ENCODE data around the gene GRAMD1A. TPM values are rescaled to one million over a fixed set of nuclear protein-coding genes. Genes with fewer than 3 reads are reported as not detected.

GRAMD1A gene
- total RNA-seq, 1 experiment from 2014 or later: 75.4 TPM

DNA sequence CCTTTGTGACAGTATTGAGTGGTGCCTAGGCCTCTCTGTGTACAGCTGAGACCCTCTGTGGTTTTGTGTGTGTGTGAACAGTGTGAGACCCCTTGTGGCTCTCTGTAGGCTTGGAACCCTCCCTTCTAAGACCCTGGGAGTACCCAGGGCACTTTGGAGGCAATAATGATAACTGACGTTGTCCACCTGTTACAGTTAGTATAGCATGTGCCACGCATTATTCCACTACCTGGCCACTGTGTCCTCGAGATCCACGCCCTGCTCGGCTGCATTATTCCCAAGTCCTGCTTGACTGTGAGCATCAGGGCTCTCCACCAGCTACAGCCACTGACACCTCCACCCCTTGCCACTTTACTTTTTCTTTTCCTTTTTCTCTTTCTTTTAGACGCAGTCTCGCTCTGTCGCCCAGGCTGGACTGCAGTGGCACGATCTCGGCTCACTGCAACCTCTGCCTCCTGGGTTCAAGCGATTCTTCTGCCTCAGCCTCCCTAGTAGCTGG, 2.0 kb downstream of the GRAMD1A start:
- H4K20me1 ChIP-seq (ENCODE audit: insufficient read depth): no peaks in the 10 kb centered on the region

DNA sequence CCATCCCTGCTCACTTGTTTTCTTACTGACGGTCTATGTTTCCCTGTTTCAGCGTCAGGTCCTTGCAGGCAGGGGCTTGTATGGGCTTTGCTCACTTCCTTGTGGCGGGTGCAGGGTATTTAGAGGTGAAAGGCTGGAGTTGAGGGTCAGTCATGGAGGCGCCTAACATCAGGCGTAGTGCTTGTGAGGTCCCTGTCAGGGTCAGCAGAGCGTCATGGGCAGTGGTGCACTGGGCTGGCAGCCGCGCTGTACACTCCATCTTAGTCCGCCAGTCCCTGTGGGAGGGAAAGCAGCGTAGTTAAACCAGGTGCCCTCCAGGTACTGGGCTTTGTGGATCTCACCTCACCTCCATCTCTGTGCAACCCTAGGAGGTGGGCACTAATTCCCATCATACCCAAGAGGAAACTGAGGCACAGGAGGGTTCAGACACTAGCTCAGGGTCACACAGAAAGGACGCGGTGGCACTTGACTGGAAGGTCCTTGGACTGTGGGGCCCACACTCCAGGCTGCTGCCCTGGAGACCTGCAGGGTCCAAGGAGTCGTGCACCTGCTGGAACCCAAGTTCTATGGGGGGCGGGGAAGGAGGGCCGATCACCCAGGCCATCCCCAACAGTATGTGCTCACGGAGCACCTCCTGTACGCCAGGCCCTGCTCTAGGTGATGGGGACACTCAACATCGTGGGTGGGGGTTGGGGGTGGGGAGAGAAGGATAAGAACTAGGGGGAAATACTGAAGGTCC, 4.6 kb downstream of the GRAMD1A start:
- Histone ChIP-seq H3K79me2 (ENCODE audit: insufficient read depth, low read length) (peaks cover 49% of the 10 kb centered on the region), H4K20me1 (ENCODE audit: insufficient read depth) (no peaks in the 10 kb centered on the region), H3K4me1 (ENCODE audit: control insufficient read depth in 1 of 2, insufficient read depth in 2 of 2, low read length in 2 of 2) (peaks cover 5 to 14% of the 10 kb centered on the region in 2 experiments; a peak in 2 of 4 replicates), H3K27ac (ENCODE audit: low read depth, low read length) (no peak overlapping the region), H3K4me3 (replicated peaks in 1 of 2; ENCODE audit: low read depth in 1 of 2, low read length in 2 of 2) (no peak overlapping the region), H3K9me2 (ENCODE audit: insufficient read depth) (no peaks in the 10 kb centered on the region), H3K27me3 (ENCODE audit: insufficient read depth, low read length) (no peaks in the 10 kb centered on the region), H3K36me3 (ENCODE audit: control insufficient read depth in 1 of 2, insufficient read depth in 2 of 2, low read length in 2 of 2) (peaks cover 5 to 12% of the 10 kb centered on the region in 2 experiments; a peak in 3 of 4 replicates), H3K9ac (ENCODE audit: low read length) (no peak overlapping the region), H2AFZ (ENCODE audit: low read depth, low read length, poor library complexity, severe bottlenecking) (no peak overlapping the region), H3K4me2 (ENCODE audit: low read length) (no peak overlapping the region), H3K9me3 (ENCODE audit: control insufficient read depth in 1 of 2, insufficient read depth in 1 of 2, low read depth in 1 of 2, low read length in 2 of 2) (no peaks in the 10 kb centered on the region)
- ATAC-seq (no peak), DNase-seq (ENCODE audit: low read depth, low spot score) (no peak)
- BruUV-seq (replicated peaks): no TSS peak
- CTCF ChIA-PET: no interaction called here
- RAD21 ChIA-PET (ENCODE audit: low non-redundant PET in 1 of 2, low total read pairs in 2 of 2, uncharacterized antibody in 2 of 2, unreplicated experiment in 2 of 2): no interaction called here
- POLR2A ChIA-PET: no interaction called here
- intact Hi-C loops (cut with micrococcal nuclease): no loop called here
- TF ChIP-seq EZH2phosphoT487 (IDR thresholded peaks at IDR 0.05; ENCODE audit: borderline replicate concordance) (no peak), POLR2AphosphoS5 (IDR thresholded peaks at IDR 0.05; ENCODE audit: low read depth, low read length) (no peak), SRF (IDR thresholded peaks at IDR 0.05; ENCODE audit: low read depth) (no peak)
- TF ChIP-seq, protein P1, sequence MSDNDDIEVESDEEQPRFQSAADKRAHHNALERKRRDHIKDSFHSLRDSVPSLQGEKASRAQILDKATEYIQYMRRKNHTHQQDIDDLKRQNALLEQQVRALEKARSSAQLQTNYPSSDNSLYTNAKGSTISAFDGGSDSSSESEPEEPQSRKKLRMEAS (IDR thresholded peaks at IDR 0.05): no peak

More for the DNA sequence above, 2.0 kb downstream of the GRAMD1A start:
- Histone ChIP-seq H3K79me2 (ENCODE audit: insufficient read depth, low read length) (peaks cover 49% of the 10 kb centered on the region), H3K4me2 (ENCODE audit: low read length) (peak overlapping the region; percentile 90; the same call in 1 of the 2 replicates), H3K9me2 (ENCODE audit: insufficient read depth) (no peaks in the 10 kb centered on the region), H2AFZ (ENCODE audit: low read depth, low read length, poor library complexity, severe bottlenecking) (no peak overlapping the region), H3K4me1 (ENCODE audit: control insufficient read depth in 1 of 2, insufficient read depth in 2 of 2, low read length in 2 of 2) (peaks cover 14 to 26% of the 10 kb centered on the region in 2 experiments; a peak in 3 of 4 replicates), H3K27ac (ENCODE audit: low read depth, low read length) (no peak overlapping the region), H3K36me3 (ENCODE audit: control insufficient read depth in 1 of 2, insufficient read depth in 2 of 2, low read length in 2 of 2) (peaks cover 0 to 7% of the 10 kb centered on the region in 2 experiments; a peak in 3 of 4 replicates), H3K27me3 (ENCODE audit: insufficient read depth, low read length) (no peaks in the 10 kb centered on the region), H3K9me3 (ENCODE audit: control insufficient read depth in 1 of 2, insufficient read depth in 1 of 2, low read depth in 1 of 2, low read length in 2 of 2) (no peaks in the 10 kb centered on the region), H3K4me3 (replicated peaks in 1 of 2; ENCODE audit: low read depth in 1 of 2, low read length in 2 of 2) (no peak overlapping the region), H3K9ac (ENCODE audit: low read length) (no peak overlapping the region)
- no peak for DNase-seq (ENCODE audit: low read depth, low spot score)
- intact Hi-C loops (cut with micrococcal nuclease): no loop called here
- no peak for TF ChIP-seq EZH2phosphoT487 (IDR thresholded peaks at IDR 0.05; ENCODE audit: borderline replicate concordance)
- no peak for TF ChIP-seq CEBPB (IDR thresholded peaks at IDR 0.05; ENCODE audit: low read depth)
- no peak for TF ChIP-seq FOSL1 (IDR thresholded peaks at IDR 0.05; ENCODE audit: low read depth)
- no peak for TF ChIP-seq JUND (IDR thresholded peaks at IDR 0.05)
- TF ChIP-seq POLR2AphosphoS5 (IDR thresholded peaks at IDR 0.05; ENCODE audit: low read depth, low read length): no peak
- TF ChIP-seq POLR2A (IDR thresholded peaks at IDR 0.05; ENCODE audit: borderline replicate concordance, extremely low read depth, insufficient read depth, insufficient read length): no peak
- TF ChIP-seq YY1 (IDR thresholded peaks at IDR 0.05; ENCODE audit: extremely low read depth, insufficient replicate concordance, low read depth, low read length): no peak
- TF ChIP-seq SRF (IDR thresholded peaks at IDR 0.05; ENCODE audit: low read depth): no peak
- no peak for TF ChIP-seq ZNF274 (IDR thresholded peaks at IDR 0.05; ENCODE audit: low read depth, low read length)
- POLR2A ChIA-PET: interaction anchor here (0.6 to 0.7 kb wide), 2 partner anchors 108 to 659 kb away, joined by 3 read pairs; no protein-coding TSS in a partner anchor
- CTCF ChIA-PET: interaction anchor here (1.3 kb wide), 1 partner anchor 15 kb away, joined by 3 read pairs; no protein-coding TSS in a partner anchor
- no TSS peak for BruUV-seq (replicated peaks)
- no peak for ATAC-seq
- RAD21 ChIA-PET (ENCODE audit: low non-redundant PET in 1 of 2, low total read pairs in 2 of 2, uncharacterized antibody in 2 of 2, unreplicated experiment in 2 of 2): no interaction called here
